GM19239 (cell line): Measurements from ENCODE around the gene MOGAT1.

ENCODE experiments used
- DNase-seq: peaks from one replicate; pipeline ENCODE4 v3.0.0; 2011; ENCODE audit warnings: low spot score; ENCODE audit not compliant: insufficient read length
- FAIRE-seq: peaks from 2 replicates; lab custom pipeline; 2011; peaks lifted over from hg19 to GRCh38; lab: Jason Lieb, UNC

Gene MOGAT1, protein sequence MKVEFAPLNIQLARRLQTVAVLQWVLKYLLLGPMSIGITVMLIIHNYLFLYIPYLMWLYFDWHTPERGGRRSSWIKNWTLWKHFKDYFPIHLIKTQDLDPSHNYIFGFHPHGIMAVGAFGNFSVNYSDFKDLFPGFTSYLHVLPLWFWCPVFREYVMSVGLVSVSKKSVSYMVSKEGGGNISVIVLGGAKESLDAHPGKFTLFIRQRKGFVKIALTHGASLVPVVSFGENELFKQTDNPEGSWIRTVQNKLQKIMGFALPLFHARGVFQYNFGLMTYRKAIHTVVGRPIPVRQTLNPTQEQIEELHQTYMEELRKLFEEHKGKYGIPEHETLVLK

DNA sequence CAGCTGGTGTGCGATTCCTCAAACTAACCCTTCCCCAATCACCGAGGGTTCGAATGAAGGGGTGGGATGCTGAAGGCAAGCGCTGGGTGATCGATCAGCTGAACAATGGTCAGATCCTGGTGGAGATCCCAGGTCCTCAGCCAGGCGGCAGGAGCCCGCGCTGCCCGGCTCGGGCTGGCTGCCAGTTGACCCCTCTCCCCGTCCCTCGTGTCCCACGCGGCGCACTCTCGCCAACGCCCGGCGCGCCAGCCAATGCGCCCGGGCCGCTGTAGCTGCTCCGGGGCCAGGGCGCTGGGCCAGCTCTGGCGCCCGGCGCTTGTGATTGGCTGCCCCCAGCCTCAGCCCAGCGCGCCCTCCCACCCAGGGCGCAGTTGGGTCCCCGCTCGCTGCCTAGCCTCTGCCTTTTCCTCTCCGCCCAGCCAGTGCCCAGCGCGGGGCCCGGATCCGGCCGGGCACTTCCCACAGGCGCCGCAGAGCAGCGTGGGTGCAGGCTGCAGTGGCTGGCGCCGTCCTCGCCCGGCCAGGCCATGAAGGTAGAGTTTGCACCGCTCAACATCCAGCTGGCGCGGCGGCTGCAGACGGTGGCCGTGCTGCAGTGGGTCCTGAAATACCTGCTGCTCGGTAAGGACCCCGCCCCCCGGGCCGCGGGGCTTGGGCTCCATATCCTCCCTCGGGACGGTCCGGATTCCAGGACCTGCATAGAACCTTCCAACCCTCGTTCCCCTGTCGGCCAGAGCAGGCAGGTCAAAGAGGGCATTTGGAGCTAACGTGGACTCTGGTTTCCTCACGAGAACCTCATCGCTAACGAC is at the start of gene MOGAT1:
MOGAT1 (plus strand) TSS at position 400 of the 809 bp plus-strand sequence; CDS start at position 528, 128 bp downstream.
- DNase-seq (no peak), FAIRE-seq (no peak)

DNA sequence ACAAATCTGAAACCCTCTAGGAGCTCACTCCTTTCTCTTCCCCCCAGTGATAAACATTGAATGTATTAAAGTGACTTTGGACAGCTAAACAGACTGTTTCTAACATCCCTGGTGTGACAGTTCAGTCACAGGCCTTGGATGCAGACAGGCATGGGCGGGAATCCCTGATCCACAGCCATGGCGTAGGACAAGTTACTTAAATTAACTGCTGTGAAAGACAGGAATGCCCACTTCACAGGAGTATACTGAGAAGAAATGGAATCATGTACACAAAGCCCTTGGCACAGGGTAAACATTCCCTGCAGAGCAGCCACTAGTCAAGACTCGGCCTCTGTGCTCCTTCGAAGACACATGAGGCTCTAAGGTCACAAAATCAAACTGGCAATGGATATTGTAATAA is 49.6 kb upstream of the MOGAT1 start:
- FAIRE-seq, result no peak
- DNase-seq, result no peak

DNA sequence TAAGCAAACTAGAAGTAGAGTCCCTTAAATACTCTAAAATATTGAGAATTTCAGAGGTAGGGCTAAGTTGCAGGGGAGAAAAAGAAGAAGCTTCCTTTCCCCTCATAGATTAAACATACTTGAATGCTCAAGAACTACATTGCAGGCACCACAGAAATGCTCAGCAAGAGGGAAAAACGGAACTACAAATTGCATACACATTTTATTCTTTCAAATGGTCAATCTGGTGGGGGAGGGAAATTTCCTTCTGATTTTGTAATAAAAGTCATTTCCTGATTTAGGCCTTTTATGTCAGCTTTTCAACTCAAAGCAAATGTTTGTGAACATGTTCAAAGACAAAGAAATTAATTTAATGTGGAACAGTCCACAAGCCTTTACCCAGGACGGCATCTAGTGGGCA is 48.5 kb upstream of the MOGAT1 start:
- FAIRE-seq (no peak), DNase-seq (no peak)

DNA sequence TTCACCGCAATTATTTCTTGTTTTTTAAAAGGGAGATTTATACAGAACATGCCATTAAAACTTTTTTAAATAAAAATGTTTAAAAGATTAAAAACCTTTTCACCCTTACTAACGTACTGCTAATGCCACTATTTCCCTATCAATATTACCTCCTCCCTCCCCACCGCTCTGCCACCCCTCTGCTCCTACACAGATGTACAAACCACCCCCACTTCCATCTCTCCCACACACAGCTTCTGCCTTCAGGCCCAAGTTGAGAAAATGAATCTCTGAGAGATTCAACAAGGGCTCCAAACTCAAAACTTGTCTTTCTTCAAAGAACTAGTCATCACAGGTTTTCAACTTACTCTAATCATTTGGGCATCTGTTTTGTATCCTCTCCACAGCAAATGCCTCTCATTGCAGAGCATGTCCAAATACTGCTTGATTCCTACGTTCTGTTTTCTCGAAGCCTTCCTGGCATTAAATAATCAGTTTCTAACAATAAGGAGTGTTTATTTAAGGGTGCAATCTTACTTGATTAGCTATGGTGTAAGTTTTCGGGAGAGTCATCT is 47.6 kb upstream of the MOGAT1 start:
- FAIRE-seq (no peak), DNase-seq (no peak)

DNA sequence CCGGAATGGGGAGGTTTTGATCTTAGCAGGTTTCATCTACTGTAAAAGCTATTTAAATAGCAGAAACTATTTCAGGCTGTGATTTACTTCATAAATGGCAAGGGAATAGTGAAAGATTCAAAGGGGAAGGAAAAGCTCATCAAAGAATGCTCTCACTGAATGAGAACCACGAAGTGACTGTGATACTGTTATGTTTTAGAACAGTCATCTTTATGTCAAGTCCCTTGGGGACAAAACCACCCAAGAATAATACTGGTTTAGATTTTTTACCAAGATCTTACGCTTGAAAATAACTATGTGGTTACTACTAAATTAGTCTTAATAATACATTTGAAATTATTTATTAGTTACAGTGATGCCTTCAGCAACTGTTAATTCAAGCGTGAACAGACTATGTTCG is 43.7 kb upstream of the MOGAT1 start:
- DNase-seq, result no peak
- FAIRE-seq, result no peak

DNA sequence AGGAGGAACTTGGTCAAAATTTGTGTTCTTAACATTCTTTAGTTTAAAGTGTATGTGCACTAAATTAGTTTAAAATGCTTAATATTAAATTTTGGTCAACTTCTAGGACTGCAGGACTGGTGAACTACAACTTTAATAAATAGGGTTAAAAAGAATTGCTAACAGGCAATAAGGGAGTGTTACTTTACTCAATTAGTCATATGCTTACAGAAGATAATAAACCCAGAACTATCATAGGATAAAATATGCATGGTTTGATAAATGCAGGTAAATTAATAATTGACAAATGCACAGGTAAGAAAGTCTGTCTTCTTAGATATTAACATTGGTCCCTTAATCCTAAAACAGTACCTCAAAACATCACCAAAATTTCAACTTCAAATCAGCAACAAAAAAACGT is 36.2 kb upstream of the MOGAT1 start:
- DNase-seq (no peak), FAIRE-seq (no peak)

DNA sequence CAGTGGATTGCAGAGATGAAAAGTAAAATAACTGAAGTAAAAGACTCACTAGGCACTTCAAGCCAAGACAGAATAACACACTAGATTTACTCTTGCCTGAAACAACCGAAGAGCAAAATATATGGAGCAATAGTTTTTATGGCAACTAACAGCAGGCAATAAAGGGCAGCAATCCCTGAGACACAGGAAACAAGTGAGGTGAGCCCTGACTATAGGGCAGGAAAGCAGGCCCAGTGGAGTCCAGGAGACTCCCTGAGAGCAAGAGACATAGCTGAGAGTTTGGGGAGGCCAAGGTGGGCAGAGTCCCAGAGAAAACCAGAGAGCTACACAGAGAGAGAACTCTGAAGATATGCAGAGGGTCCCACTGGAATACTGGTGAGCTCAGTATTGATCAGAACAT is 34.4 kb upstream of the MOGAT1 start:
- no peak for DNase-seq
- FAIRE-seq, result no peak

DNA sequence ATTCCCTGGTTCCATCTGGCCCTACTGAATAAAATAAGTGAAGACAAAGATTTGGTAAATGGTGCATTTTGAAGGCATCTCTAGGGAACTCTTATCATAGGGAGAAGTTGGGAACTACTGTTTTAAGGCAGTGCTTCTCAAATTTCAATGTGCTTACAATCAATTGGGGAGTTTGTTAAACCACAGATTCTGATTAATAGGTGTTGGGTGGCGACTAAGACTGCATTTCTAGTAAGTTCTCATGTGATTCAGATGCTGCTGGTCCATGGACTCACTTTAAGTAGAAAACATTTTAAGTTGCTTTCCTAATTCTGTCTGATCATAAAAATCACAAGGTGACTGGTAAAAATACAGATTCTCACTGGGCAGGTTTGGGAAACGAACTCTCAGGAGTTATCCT is 30.1 kb upstream of the MOGAT1 start:
- FAIRE-seq (no peak), DNase-seq (no peak)

DNA sequence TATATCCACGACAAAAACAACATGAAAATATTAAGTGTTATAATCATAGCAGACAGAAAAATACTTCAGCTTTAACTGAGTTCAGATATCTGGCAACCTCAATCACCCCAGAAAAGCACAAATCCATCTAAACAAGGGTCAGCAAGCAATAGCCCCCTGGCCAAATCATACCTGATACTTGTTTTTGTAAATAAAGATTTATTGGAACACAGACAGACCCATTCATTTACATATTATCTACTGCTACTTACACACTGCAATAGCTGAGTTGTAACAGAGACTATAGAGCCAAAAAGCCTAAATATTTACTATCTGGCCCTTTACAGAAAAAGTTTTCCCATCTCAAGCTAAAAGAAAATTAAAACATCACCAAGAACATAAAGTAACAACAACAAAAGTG is 28.3 kb upstream of the MOGAT1 start:
- no peak for DNase-seq
- FAIRE-seq, result no peak

DNA sequence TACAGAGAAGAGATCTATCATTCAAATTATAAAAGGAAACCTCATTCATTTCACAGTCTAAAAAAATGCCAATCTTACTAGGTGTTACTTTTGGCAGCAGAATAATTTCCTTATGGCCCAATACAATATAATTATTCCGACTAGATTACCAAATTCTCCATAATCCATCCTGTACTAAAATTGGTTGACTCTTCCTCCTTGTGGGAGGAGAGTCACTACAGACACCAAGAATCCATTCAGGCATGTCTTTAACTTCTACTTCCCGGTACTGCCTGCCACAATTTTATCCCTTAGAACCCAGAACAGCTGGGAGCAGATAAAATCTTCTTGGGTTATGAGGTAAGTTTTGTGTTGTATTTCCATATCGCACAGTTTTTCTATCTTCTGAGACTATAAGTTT is 25.4 kb upstream of the MOGAT1 start:
- DNase-seq (no peak), FAIRE-seq (no peak)

DNA sequence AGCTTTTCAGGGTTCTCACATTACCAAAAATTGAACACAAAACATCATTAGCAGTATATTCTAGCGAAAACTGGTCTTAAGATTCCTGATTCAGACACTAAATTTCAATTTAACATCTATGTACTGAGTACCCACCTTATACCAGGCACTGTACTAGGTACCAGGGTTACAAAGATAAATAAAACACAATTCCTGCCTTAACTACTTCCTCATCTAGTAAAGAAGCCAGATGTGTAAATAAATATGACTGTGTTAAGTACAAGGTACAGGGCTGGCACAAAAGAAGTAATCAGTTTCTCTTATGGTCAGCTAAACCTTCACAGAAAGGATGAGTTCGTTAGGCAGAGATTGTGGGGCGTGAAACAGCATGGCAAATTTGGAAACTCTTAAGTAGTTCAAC is 21.7 kb upstream of the MOGAT1 start:
- no peak for FAIRE-seq
- DNase-seq, result no peak

DNA sequence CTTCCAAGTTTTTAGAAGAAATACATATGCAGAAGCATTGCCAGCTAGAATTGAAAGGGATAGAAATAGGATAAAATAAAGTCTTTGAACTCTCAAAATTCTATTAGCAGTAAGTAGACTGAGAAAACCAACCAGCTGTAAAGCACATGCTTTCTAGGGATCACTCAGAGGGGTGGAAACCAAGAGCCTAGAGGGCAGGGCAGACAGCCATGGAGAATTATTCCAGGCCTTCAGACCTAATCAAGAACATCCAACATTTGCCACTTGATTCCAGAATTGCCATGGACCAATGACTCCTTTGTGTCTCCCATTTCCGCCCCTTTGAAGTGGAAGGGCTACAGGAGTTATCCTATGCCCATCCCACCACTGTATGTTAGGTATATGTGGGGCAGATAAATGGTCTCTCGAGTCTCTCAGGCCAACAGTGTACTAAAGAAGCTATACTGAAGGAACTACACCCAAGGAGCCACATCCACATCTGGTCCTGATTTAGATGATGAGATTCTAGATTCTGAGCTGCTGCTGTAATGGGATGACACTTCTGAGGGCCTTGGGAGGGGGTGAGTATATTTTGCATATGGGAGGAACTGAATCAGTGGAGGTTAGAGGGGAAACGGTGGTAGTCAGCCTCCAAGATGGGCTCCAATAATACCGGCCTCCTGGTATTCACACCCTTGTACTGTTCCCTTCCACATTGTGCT is 19.6 kb upstream of the MOGAT1 start:
- FAIRE-seq (no peak), DNase-seq (no peak)

DNA sequence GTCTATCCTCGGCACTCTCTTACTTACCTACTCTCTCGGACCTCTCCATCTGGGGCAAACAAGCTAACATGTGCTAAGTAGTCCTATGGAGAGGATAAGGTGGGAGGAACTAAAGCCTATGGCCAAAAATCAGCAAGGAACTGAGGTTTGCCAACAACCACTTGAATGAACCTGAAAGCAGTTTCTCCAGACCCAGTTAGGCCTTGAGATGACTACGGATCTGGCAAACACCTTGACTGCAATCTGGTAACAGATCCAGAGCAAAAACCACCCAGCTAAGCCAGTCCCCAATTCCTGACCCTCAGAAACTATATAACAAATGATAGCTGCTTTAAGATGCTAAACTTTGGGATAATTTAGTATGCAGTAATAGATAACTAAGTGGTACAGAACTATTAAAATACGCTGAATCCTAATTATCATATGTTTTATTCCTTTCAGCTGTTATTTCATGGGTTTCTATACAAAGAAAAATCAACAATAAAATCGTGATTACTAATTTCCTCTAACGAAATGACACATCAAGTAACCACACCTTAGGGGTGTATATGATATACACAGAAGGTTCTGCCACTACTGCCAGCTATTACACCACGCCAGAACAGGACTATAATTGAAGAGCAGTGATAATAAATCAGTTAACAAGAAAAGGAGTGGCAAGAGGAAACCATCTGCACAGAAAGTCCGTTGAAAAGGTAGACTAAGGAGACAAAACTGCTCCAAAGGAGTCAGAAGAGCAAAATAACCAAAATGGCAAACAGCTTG is 18.8 kb upstream of the MOGAT1 start:
- FAIRE-seq (no peak), DNase-seq (no peak)

DNA sequence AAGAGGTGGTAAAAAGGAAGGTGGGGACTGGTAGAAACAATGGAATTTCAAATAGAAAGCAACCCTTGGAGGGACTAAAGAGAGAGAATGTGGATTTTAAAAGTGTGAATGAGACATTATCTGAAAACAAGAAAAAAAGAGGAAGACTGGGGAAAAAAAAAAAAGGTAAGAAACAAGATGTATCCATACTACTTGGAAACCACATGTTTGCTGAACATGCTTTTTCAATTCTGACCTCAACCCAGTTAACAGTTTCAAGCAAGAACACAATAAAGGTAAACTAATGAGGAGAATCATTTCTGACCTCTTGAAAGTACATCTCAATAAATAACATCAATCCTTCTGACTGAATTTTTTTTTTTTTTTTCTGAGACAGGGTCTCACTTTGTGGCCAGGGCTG is 18.2 kb upstream of the MOGAT1 start:
- no peak for DNase-seq
- no peak for FAIRE-seq

DNA sequence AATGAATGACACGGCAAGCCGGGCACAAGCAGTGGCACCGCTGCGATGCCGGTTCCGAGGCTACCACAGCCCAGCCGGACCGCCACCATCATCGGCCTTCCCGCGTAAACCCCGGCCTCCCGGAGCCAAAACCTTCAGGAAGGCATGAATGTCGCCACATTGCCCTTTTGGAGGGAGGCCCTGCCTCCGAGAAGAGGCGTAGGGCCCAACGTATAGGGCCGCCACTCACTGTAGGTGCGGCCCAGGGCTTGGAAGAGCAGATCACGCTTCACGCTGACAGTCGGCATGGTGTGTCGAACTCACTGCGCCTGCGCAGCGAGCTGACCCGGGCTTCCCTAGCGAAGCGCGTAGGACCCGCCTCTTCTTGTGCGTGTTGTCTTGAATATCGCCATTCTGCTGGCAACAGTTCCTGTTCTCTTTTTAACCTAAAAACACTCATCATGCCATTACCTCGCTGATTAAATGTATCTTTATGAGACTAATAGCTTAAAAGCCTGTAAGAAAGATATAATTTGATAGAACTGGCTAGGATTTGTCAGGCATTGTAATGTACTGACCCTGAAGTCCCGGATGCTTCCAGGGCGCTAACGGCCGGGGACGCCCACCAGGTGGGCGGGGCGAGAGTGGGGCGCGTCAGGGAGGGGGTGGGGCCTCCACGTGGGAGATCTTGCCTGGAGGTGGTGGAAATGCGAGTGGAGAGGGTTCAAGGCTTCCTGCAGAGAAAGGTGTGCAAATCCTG is 15.5 kb upstream of the MOGAT1 start, which contains the start of gene FARSB:
FARSB (minus strand) TSS at position 306 of the 739 bp plus-strand sequence; CDS start at position 287, 19 bp downstream.
- FAIRE-seq, result peak; percentile 97

DNA sequence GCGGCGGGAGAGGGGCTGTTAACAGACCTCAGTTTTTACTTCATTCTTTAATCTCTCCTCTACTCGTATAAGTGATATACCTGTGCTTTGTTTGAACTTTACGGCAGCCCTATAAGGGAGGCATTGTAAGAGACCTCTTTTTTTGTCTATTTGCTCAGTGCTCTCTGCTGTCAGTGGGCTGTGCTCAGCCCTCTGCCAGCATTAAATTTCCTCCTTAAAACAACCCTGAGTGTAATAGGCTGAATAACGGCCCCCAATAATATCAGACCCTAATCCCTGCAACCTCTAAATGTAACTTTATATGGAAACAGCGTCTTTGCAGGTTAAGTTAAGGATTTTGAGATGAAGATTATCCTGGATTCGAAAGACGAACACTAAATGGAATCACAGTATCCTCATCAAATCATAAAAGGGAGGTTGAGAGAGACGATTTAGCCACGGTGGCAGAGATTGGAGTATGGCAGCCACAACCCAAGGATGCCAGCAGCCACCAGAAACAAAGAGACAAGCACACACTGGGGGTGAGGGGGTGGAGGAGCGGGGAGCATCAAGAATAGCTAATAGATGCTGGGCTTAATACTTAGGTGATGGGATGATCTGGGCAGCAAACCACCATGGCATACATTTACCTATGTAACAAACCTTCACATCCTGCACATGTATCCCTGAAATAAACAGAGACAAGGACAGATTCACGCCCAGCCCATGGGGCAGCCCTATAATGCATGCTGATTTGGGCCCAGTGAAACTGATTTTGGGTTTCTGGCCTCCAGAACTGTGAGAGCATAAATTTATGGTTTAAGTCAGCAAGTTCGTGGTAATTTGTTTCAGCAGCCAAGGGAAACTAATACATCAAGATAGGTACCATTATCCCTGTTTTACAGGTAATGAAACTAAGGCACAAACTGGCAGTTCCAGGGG is 14.7 kb upstream of the MOGAT1 start:
- FAIRE-seq (no peak), DNase-seq (no peak)

More for the DNA sequence above, 15.5 kb upstream of the MOGAT1 start, which contains the start of gene FARSB:
- peak; percentile 79 for DNase-seq

DNA sequence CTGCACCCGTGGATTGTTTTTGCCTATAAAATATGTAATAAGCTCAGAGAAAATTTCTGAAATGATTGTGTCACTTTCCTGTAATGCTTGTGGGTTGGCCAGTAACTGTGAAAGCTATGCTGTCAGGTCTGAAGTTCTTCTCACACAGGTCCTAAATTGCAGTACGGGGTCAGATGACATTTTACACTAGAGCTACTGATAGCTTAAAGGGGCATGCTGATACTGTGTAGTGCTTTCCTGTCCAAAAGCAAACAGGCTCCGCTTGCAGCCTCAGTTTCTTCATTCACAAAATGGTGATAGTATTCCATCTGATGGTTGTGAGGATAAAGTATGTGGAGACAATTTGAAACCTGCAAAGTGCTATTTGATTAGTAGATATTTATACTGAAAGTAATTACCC is 8.0 kb upstream of the MOGAT1 start:
- DNase-seq (no peak), FAIRE-seq (no peak)

DNA sequence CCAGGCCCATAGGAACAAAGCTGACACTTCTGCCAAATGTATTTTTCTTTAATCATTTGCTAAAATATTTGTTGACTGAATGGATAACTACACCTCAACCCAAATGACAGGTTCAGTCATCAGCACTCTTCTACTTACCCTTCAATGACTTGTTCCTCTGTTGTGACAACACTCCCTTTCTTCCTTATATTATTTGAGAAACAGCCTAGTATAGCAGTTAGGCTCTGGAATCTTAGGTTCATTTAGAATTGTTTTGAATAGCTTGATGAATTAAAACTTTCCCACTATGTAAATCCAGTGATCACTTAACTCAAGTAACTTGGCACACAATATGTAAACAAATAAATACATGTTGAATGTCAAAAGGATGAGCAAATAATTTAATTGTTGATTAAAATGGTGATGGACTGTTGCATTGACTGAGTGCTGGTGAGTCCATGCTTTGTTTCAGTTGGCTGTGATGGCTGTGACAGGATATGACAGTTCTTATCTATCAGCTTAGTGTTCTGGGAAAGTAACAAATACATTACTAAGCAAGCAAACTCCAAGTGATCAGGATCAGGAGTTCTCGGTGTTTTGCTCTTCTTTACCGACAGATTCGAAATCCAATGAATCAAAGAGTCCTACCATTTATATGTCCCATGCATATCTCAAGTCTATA is 2.8 kb upstream of the MOGAT1 start:
- FAIRE-seq (no peak), DNase-seq (no peak)
